Medulla oblongata (tissue), 1 donor: ENCODE measurements around the gene CDCA8.
A peak's percentile ranks its signal among the peaks of the same experiment; 100 is the strongest.

Experiments
- DNase-seq: peaks from one replicate; pipeline ENCODE4 v3.0.0-alpha.2; 2015; ENCODE audit errors: extremely low spot score

The CDCA8 gene

GRCh38 chr1:37714689-37715088 lies 22.4 kb downstream of the CDCA8 start:
- no peak for DNase-seq

DNA sequence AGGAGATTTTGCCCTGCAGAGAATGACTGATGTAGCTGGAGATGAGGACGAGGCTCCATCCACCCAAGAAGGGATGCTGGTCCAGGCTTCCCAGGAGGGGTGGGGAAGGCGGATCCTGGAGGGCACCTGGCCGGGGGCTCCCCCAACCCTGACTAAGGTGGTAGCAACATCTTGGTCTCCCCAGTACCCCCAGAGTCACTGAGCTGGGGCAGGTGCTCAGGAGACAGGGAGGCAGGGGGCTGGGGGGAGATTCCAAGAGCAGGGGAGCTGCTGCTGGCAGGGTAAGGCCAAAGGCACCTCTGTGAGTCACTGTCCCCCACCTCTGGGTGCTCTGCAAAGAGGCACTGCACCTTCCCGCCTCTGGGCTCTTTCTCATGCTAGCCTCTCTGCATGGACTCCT lies 24.0 kb downstream of the CDCA8 start:
- no peak for DNase-seq

GRCh38 chr1:37717631-37718030 lies 25.3 kb downstream of the CDCA8 start:
- no peak for DNase-seq

- no peak for DNase-seq
These were observed 26.0 kb downstream of the CDCA8 start for GRCh38 chr1:37718181-37718900.

DNA sequence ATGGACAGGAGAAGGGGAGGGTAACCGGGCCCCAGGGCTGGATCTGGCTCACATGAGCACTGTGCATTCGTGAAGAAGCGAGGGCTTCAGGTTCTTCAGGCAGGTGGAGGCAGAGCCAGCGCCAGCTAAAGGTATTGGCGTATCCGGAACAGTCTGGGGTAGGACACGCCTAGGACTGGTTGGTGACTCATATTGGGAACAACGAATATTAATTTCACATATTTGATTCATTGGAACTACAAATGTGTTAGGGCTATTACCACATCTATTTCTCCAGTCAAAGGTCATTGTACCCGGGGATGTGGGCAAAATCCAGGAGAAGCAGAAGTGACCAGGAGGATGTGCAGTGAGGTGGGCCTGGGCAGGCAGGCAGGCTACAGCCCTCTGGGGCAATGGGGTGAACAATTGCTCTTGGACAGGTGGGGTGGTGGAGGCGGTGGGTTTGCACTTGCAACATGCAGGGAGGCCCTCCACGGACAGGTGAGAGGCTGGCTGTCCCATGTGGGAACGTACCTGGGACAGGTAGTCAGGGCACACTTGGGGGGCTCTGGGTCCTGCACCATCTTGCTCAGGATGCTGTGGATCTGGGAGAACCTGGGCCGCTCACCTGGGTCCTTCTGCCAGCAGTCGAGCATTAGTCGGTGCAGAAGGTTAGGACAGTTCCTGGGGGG lies 26.7 kb downstream of the CDCA8 start:
- no peak for DNase-seq

- DNase-seq, result no peak
These were observed 27.4 kb downstream of the CDCA8 start for GRCh38 chr1:37719572-37720195.

GRCh38 chr1:37720231-37721130 lies 28.2 kb downstream of the CDCA8 start:
- DNase-seq, result no peak

GRCh38 chr1:37721565-37721964 lies 29.2 kb downstream of the CDCA8 start:
- DNase-seq, result no peak

GRCh38 chr1:37722181-37723071 lies 30.1 kb downstream of the CDCA8 start:
- DNase-seq, result peak; percentile 90

DNA sequence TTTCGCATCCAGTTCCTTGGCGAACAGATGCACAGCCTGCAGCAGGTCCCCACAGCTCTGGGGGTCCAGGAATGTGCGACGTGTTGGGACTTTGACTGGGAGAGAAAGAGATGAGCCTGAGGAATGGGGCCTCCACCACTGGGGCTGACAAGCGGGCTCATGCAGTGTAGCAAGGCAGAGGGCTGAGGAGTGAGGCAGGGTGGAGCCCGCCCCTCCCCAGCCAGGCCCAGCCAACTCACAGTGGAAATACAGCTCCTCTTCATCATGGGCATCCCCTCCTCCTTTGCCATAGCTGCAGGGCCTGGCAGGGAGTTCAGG lies 30.7 kb downstream of the CDCA8 start:
- DNase-seq, result no peak

DNA sequence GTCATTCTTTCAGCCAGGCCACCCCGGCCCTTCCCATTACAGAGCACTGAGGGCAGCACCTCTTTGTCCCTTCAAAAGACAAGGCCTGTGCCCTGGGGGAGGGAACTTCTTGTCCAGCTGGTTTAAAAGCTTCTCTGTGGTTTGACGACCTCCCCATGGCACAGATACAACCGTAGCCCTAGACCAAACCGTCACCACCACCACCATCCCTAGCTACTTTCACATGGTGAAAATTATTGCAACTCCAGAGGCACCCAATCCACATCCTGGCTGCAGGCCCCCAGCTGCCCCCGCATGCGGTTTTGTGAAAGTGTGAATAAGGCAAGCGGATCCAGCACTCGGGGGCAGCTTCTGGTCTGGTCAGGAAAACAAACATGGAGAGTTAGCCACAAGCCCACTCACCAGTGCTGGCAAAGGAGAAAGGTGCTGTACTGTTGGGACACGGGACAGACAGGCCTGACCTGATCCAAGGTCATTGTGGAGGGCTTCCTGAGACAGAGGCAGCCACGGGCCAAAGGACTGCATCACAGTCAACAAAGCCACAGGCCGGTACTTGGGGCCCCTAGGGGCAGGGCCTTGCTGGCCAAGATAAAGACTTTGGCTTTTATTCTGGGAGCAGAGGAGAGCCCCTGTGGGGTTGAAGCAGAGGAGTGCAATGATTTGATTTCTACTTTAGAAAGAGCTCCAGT lies 31.2 kb downstream of the CDCA8 start:
- DNase-seq, result no peak

GRCh38 chr1:37724575-37724974 lies 32.3 kb downstream of the CDCA8 start:
- no peak for DNase-seq

DNA sequence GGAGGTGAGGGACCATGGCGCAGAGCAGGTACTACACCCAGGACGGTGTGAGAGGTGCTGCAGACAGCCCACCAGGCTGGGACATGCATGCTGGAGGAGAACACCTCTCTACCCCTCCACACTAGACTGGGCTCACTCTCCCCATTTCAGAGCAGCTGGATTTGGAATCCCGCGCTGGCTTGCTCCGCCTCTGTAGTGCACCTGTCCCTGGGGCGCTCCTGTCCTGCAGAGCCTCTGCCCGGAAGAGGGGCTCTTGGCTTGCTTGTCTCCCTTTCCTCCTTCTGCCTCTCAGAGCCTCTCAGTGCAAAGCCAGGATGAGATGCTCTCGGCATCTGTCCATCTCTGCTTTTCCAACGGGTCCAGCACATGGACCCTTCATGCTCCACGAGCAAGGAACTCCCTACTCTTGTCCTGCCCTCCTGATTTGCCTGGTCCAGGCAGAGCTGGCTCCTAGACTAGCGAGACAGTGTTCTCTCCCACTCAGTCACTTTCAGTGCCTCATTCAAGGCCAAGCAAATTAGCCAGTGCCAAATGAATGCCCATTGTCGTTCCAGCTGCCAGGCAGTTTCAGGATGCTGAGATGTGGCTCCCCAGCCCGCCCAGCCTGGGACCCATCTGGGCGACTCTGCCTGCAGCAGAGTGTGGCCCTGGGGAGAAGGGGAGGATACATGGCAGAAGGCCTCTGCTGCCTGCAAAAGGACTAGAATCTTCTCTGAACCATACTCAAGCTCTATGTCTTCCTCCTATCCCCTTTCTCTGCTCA lies 33.7 kb downstream of the CDCA8 start:
- DNase-seq, result peak; percentile 86

GRCh38 chr1:37726751-37727585 lies 34.7 kb downstream of the CDCA8 start:
- peak; percentile 21 for DNase-seq

GRCh38 chr1:37728416-37728815 lies 36.1 kb downstream of the CDCA8 start:
- DNase-seq, result no peak

GRCh38 chr1:37730376-37730775 lies 38.1 kb downstream of the CDCA8 start:
- DNase-seq, result no peak

GRCh38 chr1:37731312-37732019 lies 39.1 kb downstream of the CDCA8 start:
- DNase-seq, result no peak

- DNase-seq, result no peak
These were observed 39.9 kb downstream of the CDCA8 start for GRCh38 chr1:37732111-37732780.
